Common myeloid progenitor, CD34-positive (primary cell): ENCODE measurements around the gene PRM3.
A peak's percentile ranks its signal among the peaks of the same experiment; 100 is the strongest.

Experiments
- CTCF ChIA-PET: fragments of 350-600 bp; sonication (Branson Sonifier 250); formaldehyde crosslinking; loops from one replicate; lab custom pipeline; 2021; ENCODE audit warnings: antibody characterized with exemption; lab: Charles Lee
- POLR2A ChIA-PET: fragments of 350-600 bp; sonication (Branson Sonifier 250); formaldehyde crosslinking; loops from one replicate; lab custom pipeline; 2021; ENCODE audit warnings: antibody characterized with exemption; lab: Charles Lee
- DNase-seq, 3 donors: peaks; one replicate each; pipeline versions ENCODE4 v3.0.0 to v3.0.0-alpha.2; 2013
- H3K27ac ChIP-seq, 2 experiments: 1 replicate in 1 of 2; 2 replicates in 1 of 2; pipeline ENCODE4 v1.7.0; 2013; ENCODE audit warnings: inconsistent platforms in 2 of 2, low read length in 2 of 2, mild to moderate bottlenecking in 2 of 2, low read depth in 1 of 2, moderate library complexity in 1 of 2; ENCODE audit not compliant: severe bottlenecking in 2 of 2, insufficient read depth in 1 of 2, poor library complexity in 1 of 2
- H3K27me3 ChIP-seq, 5 experiments: replicated peaks in 2 of 5; 1 replicate in 3 of 5; 2 replicates in 2 of 5; pipeline versions ENCODE4 v1.6.1 to v1.7.0; 2013; ENCODE audit warnings: low read length in 4 of 5, mild to moderate bottlenecking in 2 of 5, moderate library complexity in 2 of 5, inconsistent platforms in 1 of 5; ENCODE audit not compliant: insufficient read depth in 5 of 5, control insufficient read depth in 4 of 5
- H3K36me3 ChIP-seq, 4 experiments: 1 replicate in 2 of 4; 2 replicates in 2 of 4; pipeline versions ENCODE4 v1.6.1 to v1.7.0; 2013; ENCODE audit warnings: low read length in 3 of 4, control low read depth in 1 of 4, mild to moderate bottlenecking in 1 of 4; ENCODE audit not compliant: control insufficient read depth in 4 of 4, insufficient read depth in 4 of 4
- H3K4me1 ChIP-seq, 4 experiments: 1 replicate in 3 of 4; 2 replicates in 1 of 4; pipeline versions ENCODE4 v1.6.1 to v1.7.1; 2013; ENCODE audit warnings: low read length in 3 of 4, mild to moderate bottlenecking in 3 of 4, control low read depth in 1 of 4, inconsistent platforms in 1 of 4, moderate library complexity in 1 of 4; ENCODE audit not compliant: control insufficient read depth in 4 of 4, insufficient read depth in 4 of 4; ENCODE audit errors: control extremely low read depth in 1 of 4
- H3K4me3 ChIP-seq, 7 experiments: 1 replicate in 4 of 7; 2 replicates in 3 of 7; pipeline versions ENCODE4 v1.5.1 to v1.7.0; 2013; ENCODE audit warnings: mild to moderate bottlenecking in 7 of 7, low read length in 6 of 7, moderate library complexity in 6 of 7, inconsistent platforms in 2 of 7, low read depth in 2 of 7, control low read depth in 1 of 7; ENCODE audit not compliant: insufficient read depth in 4 of 7, control insufficient read depth in 1 of 7; ENCODE audit errors: extremely low read depth in 1 of 7
- H3K9me3 ChIP-seq, 5 experiments: 1 replicate in 4 of 5; 2 replicates in 1 of 5; pipeline versions ENCODE4 v1.6.1 to v1.7.1; 2013; ENCODE audit warnings: low read length in 4 of 5, mild to moderate bottlenecking in 2 of 5, inconsistent platforms in 1 of 5, low read depth in 1 of 5, moderate library complexity in 1 of 5; ENCODE audit not compliant: control insufficient read depth in 4 of 5, insufficient read depth in 2 of 5; ENCODE audit errors: control extremely low read depth in 1 of 5
- WGBS: methylation state at CpG from one replicate; pipeline ENCODE4 v1.1.5; 2013; ENCODE audit not compliant: insufficient coverage; 5-methylcytosine and 5-hydroxymethylcytosine counted together

Gene PRM3

GRCh38 chr16:11316331-11317015 lies 43.0 kb upstream of the PRM3 start:
- POLR2A ChIA-PET = no interaction called here
- 93% methylated on average over 23 of the region's 23 CpGs for WGBS
- CTCF ChIA-PET = interaction anchor here (1.5 kb wide), 1 partner anchor 18 kb away, joined by 3 read pairs; no protein-coding TSS in a partner anchor

GRCh38 chr16:11315510-11315909 lies 42.1 kb upstream of the PRM3 start:
- Histone ChIP-seq H3K36me3 (no peaks in the 10 kb centered on the region), H3K9me3 (no peaks in the 10 kb centered on the region), H3K27ac (no peak overlapping the region), H3K4me3 (no peak overlapping the region), H3K27me3 (no peaks in the 10 kb centered on the region), H3K4me1 (peaks cover 7 to 25% (median 24%) of the 10 kb centered on the region in 4 experiments)
- 87% methylated on average over 11 of the region's 13 CpGs for WGBS
- CTCF ChIA-PET = no interaction called here
- DNase-seq = no peak
- POLR2A ChIA-PET = no interaction called here

More at GRCh38 chr16:11316331-11317015, 43.0 kb upstream of the PRM3 start:
- H3K9me3 ChIP-seq = no peaks in the 10 kb centered on the region
- H3K27me3 ChIP-seq = no peaks in the 10 kb centered on the region
- H3K27ac ChIP-seq = no peak overlapping the region
- H3K4me3 ChIP-seq = no peak overlapping the region
- H3K36me3 ChIP-seq = no peaks in the 10 kb centered on the region
- peaks cover 3 to 16% (median 16%) of the 10 kb centered on the region in 4 experiments for H3K4me1 ChIP-seq
- DNase-seq = no peak

- no peak overlapping the region for H3K4me3 ChIP-seq
- ChIA-PET CTCF (no interaction called here), POLR2A (no interaction called here)
- H3K27me3 ChIP-seq = no peaks in the 10 kb centered on the region
- DNase-seq = no peak
- H3K36me3 ChIP-seq = no peaks in the 10 kb centered on the region
- H3K27ac ChIP-seq = no peak overlapping the region
- WGBS = 96% methylated on average over 8 of the region's 8 CpGs
- H3K9me3 ChIP-seq = no peaks in the 10 kb centered on the region
- H3K4me1 ChIP-seq = peaks cover 7 to 31% (median 28%) of the 10 kb centered on the region in 4 experiments
Observed at GRCh38 chr16:11314309-11314894, 41.0 kb upstream of the PRM3 start.

GRCh38 chr16:11313493-11314308 lies 40.3 kb upstream of the PRM3 start:
- 97% methylated on average over 5 of the region's 9 CpGs for WGBS
- CTCF ChIA-PET = interaction anchor here (2.5 kb wide), 1 partner anchor 11 kb away, joined by 7 read pairs; no protein-coding TSS in a partner anchor

GRCh38 chr16:11312718-11313492 lies 39.5 kb upstream of the PRM3 start:
- Histone ChIP-seq H3K27me3 (no peaks in the 10 kb centered on the region), H3K4me3 (no peak overlapping the region), H3K27ac (no peak overlapping the region), H3K4me1 (peaks cover 7 to 44% (median 38%) of the 10 kb centered on the region in 4 experiments), H3K36me3 (no peaks in the 10 kb centered on the region), H3K9me3 (no peaks in the 10 kb centered on the region)
- ChIA-PET CTCF (interaction anchor here (0.9 to 2.5 kb wide), 2 partner anchors 12 to 45 kb away, joined by 3 to 7 read pairs; no protein-coding TSS in a partner anchor), POLR2A (no interaction called here)
- 75% methylated on average over 6 of the region's 8 CpGs for WGBS
- peak; percentile 43 to 78 (median 70) for DNase-seq

More at GRCh38 chr16:11313493-11314308, 40.3 kb upstream of the PRM3 start:
- Histone ChIP-seq H3K9me3 (no peaks in the 10 kb centered on the region), H3K27ac (no peak overlapping the region), H3K27me3 (no peaks in the 10 kb centered on the region), H3K36me3 (no peaks in the 10 kb centered on the region), H3K4me3 (no peak overlapping the region), H3K4me1 (peaks cover 7 to 37% (median 33%) of the 10 kb centered on the region in 4 experiments)
- POLR2A ChIA-PET = no interaction called here
- DNase-seq = no peak

GRCh38 chr16:11310997-11311561 lies 37.6 kb upstream of the PRM3 start:
- CTCF ChIA-PET = interaction anchor here (0.7 to 2.5 kb wide), 6 partner anchors 9 to 44 kb away, joined by 3 to 13 read pairs (median 4); no protein-coding TSS in a partner anchor
- POLR2A ChIA-PET = no interaction called here
- Histone ChIP-seq H3K36me3 (no peaks in the 10 kb centered on the region), H3K4me3 (peak overlapping the region in 1 of 7 experiments; percentile 40), H3K4me1 (peaks cover 7 to 48% (median 38%) of the 10 kb centered on the region in 4 experiments), H3K27me3 (no peaks in the 10 kb centered on the region), H3K9me3 (no peaks in the 10 kb centered on the region), H3K27ac (no peak overlapping the region)
- WGBS = 75% methylated on average over 4 of the region's 10 CpGs
- peak; percentile 79 to 94 (median 92) for DNase-seq
